Astrocyte (in vitro differentiated cells and primary cell): Measurements from ENCODE around the gene MYPN. TPM values are rescaled to one million over a fixed set of nuclear protein-coding genes. Genes with fewer than 3 reads are reported as not detected.
"Not testable (repeated sequence)": the region's sequence is repeated elsewhere in the genome, so short reads cannot be mapped to it uniquely, and the experiment has no call there.

Experiments
- DNase-seq: peaks from one replicate; pipeline ENCODE4 v3.0.0-alpha.2; 2010; ENCODE audit warnings: low read depth
- FAIRE-seq: peaks from 2 replicates; lab custom pipeline; 2011; peaks lifted over from hg19 to GRCh38; lab: Jason Lieb, UNC
- H2AFZ ChIP-seq: 2 replicates; pipeline ENCODE4 v1.6.0; 2012; ENCODE audit warnings: low read depth, low read length, inconsistent platforms
- H3K27ac ChIP-seq: 2 replicates; pipeline ENCODE4 v1.5.1; 2011; ENCODE audit warnings: low read depth, low read length, inconsistent platforms
- H3K27me3 ChIP-seq: 2 replicates; pipeline ENCODE4 v1.6.0; 2011; ENCODE audit warnings: low read length, inconsistent platforms; ENCODE audit not compliant: insufficient read depth
- H3K36me3 ChIP-seq: 2 replicates; pipeline ENCODE4 v1.5.1; 2011; ENCODE audit warnings: low read length, inconsistent platforms; ENCODE audit not compliant: insufficient read depth
- H3K4me1 ChIP-seq: 2 replicates; pipeline ENCODE4 v1.5.1; 2011; ENCODE audit warnings: low read length, inconsistent platforms; ENCODE audit not compliant: insufficient read depth
- H3K4me2 ChIP-seq: 2 replicates; pipeline ENCODE4 v1.6.0; 2012; ENCODE audit warnings: low read length, inconsistent platforms
- H3K4me3 ChIP-seq: 2 replicates; pipeline ENCODE4 v1.5.1; 2011; ENCODE audit warnings: low read depth, mild to moderate bottlenecking, low read length, inconsistent platforms; ENCODE audit not compliant: insufficient read depth
- H3K79me2 ChIP-seq: 2 replicates; pipeline ENCODE4 v1.6.0; 2012; ENCODE audit warnings: mild to moderate bottlenecking, low read length, inconsistent platforms; ENCODE audit not compliant: insufficient read depth
- H3K9ac ChIP-seq: 2 replicates; pipeline ENCODE4 v1.6.0; 2012; ENCODE audit warnings: mild to moderate bottlenecking, low read length, inconsistent platforms
- H3K9me3 ChIP-seq: 2 replicates; pipeline ENCODE4 v1.5.1; 2012; ENCODE audit warnings: low read depth, mild to moderate bottlenecking, low read length, inconsistent platforms; ENCODE audit not compliant: insufficient read depth
- H4K20me1 ChIP-seq: 2 replicates; pipeline ENCODE4 v1.6.0; 2012; ENCODE audit warnings: low read length, inconsistent platforms; ENCODE audit not compliant: insufficient read depth
- H3K27ac Mint-ChIP-seq: one replicate; pipeline ENCODE4 v1.8.0; 2021; ENCODE audit warnings: mild to moderate bottlenecking, mixed read lengths; ENCODE audit not compliant: unreplicated experiment
- H3K27me3 Mint-ChIP-seq: one replicate; pipeline ENCODE4 v1.8.0; 2021; ENCODE audit warnings: low read depth, mixed read lengths; ENCODE audit not compliant: unreplicated experiment
- H3K36me3 Mint-ChIP-seq: one replicate; pipeline ENCODE4 v1.8.0; 2021; ENCODE audit warnings: low read depth, mixed read lengths; ENCODE audit not compliant: unreplicated experiment
- H3K4me1 Mint-ChIP-seq: one replicate; pipeline ENCODE4 v1.8.0; 2021; ENCODE audit warnings: low read depth, mixed read lengths; ENCODE audit not compliant: unreplicated experiment
- H3K4me3 Mint-ChIP-seq: one replicate; pipeline ENCODE4 v1.8.0; 2021; ENCODE audit warnings: mild to moderate bottlenecking, moderate library complexity, mixed read lengths; ENCODE audit not compliant: unreplicated experiment
- H3K9me3 Mint-ChIP-seq: one replicate; pipeline ENCODE4 v1.8.0; 2021; ENCODE audit warnings: mild to moderate bottlenecking, mixed read lengths; ENCODE audit not compliant: unreplicated experiment
- EZH2 ChIP-seq: IDR thresholded peaks from 2 replicates; pipeline ENCODE4 v1.6.1; 2012; ENCODE audit warnings: mild to moderate bottlenecking, low read length, inconsistent platforms; ENCODE audit not compliant: insufficient read depth
- total RNA-seq: library from RNA; stranded (reverse); gene quantifications from 2 replicates; pipeline ENCODE4 v1.2.1, GENCODE V29; 2021
- TF ChIP-seq, protein P1 (sequence below): IDR thresholded peaks from 2 replicates; pipeline ENCODE4 v1.5.1; 2011; ENCODE audit warnings: low read depth, mild to moderate bottlenecking, inconsistent platforms, low read length, moderate library complexity; ENCODE audit not compliant: insufficient read depth

Gene MYPN
- total RNA-seq, 1 donor from 2014 or later: 0.11 TPM

- Mint-ChIP-seq H3K4me3 (no peak overlapping the region), H3K9me3 (no peaks in the 10 kb centered on the region)
Measured at GRCh38 chr10:68239596-68240150, 130.4 kb downstream of the MYPN start.

GRCh38 chr10:68242051-68242450 is 132.8 kb downstream of the MYPN start:
- Mint-ChIP-seq H3K27ac (no peak overlapping the region), H3K36me3 (peaks cover 2% of the 10 kb centered on the region), H3K9me3 (peaks cover 3% of the 10 kb centered on the region), H3K27me3 (peaks cover 5% of the 10 kb centered on the region), H3K4me3 (no peak overlapping the region), H3K4me1 (peaks cover 3% of the 10 kb centered on the region)
- no peak overlapping the region for H3K27ac ChIP-seq
- H3K9me3 ChIP-seq: no peaks in the 10 kb centered on the region
- DNase-seq: peak; percentile 49
- H3K27me3 ChIP-seq: peaks cover 2% of the 10 kb centered on the region
- H3K9ac ChIP-seq: no peak overlapping the region
- H3K79me2 ChIP-seq: no peaks in the 10 kb centered on the region
- no peak overlapping the region for H3K4me2 ChIP-seq
- no peak overlapping the region for H3K4me3 ChIP-seq
- H2AFZ ChIP-seq: no peak overlapping the region
- H4K20me1 ChIP-seq: no peaks in the 10 kb centered on the region
- TF ChIP-seq, protein P1, sequence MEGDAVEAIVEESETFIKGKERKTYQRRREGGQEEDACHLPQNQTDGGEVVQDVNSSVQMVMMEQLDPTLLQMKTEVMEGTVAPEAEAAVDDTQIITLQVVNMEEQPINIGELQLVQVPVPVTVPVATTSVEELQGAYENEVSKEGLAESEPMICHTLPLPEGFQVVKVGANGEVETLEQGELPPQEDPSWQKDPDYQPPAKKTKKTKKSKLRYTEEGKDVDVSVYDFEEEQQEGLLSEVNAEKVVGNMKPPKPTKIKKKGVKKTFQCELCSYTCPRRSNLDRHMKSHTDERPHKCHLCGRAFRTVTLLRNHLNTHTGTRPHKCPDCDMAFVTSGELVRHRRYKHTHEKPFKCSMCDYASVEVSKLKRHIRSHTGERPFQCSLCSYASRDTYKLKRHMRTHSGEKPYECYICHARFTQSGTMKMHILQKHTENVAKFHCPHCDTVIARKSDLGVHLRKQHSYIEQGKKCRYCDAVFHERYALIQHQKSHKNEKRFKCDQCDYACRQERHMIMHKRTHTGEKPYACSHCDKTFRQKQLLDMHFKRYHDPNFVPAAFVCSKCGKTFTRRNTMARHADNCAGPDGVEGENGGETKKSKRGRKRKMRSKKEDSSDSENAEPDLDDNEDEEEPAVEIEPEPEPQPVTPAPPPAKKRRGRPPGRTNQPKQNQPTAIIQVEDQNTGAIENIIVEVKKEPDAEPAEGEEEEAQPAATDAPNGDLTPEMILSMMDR: no peak
- TF ChIP-seq EZH2: no peak
- no peaks in the 10 kb centered on the region for H3K4me1 ChIP-seq
- H3K36me3 ChIP-seq: no peaks in the 10 kb centered on the region
- FAIRE-seq: no peak

More at GRCh38 chr10:68239596-68240150, 130.4 kb downstream of the MYPN start:
- Histone ChIP-seq H3K79me2 (no peaks in the 10 kb centered on the region), H3K9me3 (no peaks in the 10 kb centered on the region), H4K20me1 (no peaks in the 10 kb centered on the region), H3K4me3 (no peak overlapping the region), H3K27me3 (peaks cover 2% of the 10 kb centered on the region), H3K4me2 (no peak overlapping the region), H3K9ac (no peak overlapping the region), H3K4me1 (no peaks in the 10 kb centered on the region), H2AFZ (peak overlapping the region; percentile 24), H3K27ac (no peak overlapping the region), H3K36me3 (no peaks in the 10 kb centered on the region)
- Mint-ChIP-seq H3K36me3 (peaks cover 2% of the 10 kb centered on the region), H3K27ac (no peak overlapping the region), H3K27me3 (peaks cover 3% of the 10 kb centered on the region), H3K4me1 (peaks cover 3% of the 10 kb centered on the region)
- FAIRE-seq (no peak), DNase-seq (peak; percentile 46)
- no peak for TF ChIP-seq EZH2
- TF ChIP-seq, protein P1: no peak

DNA sequence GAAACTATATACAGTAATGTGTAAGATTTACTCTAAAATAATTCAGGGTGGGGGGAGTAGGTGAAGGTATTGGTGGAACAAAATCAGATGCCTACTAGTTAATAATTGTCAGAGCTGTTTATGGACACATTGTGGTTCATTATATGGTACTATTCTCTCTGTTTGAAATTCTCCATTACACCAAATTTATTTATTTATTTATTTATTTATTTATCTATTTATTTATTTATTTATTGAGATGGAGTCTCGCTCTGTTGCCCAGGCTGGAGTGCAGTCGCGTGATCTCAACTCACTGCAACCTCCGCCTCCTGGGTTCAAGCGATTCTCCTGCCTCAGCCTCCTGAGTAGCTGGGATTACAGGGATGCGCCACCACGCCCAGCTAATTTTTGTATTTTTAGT is 137.1 kb downstream of the MYPN start:
- H3K27me3 Mint-ChIP-seq: peaks cover 17% of the 10 kb centered on the region
- H3K4me3 Mint-ChIP-seq: not testable (repeated sequence)

More for the DNA sequence above, 137.1 kb downstream of the MYPN start:
- H3K9me3 Mint-ChIP-seq, H3K27ac Mint-ChIP-seq, H4K20me1 ChIP-seq, H3K27me3 ChIP-seq, H3K4me2 ChIP-seq, H3K27ac ChIP-seq, H3K36me3 ChIP-seq, H3K4me3 ChIP-seq, H3K4me1 Mint-ChIP-seq, H3K36me3 Mint-ChIP-seq, H3K9ac ChIP-seq, H3K79me2 ChIP-seq, DNase-seq, H3K9me3 ChIP-seq, FAIRE-seq, H2AFZ ChIP-seq, H3K4me1 ChIP-seq: not testable (repeated sequence)
